IMR-90 (cell line): ENCODE data around the gene SLC39A3. TPM values are rescaled to one million over a fixed set of nuclear protein-coding genes. Genes with fewer than 3 reads are reported as not detected.

ENCODE experiments used
- ATAC-seq: fragments of 200-7000 bp; cut with Tn5 transposase; 2 replicates; pipeline ENCODE4 v1.9.1; 2020; ENCODE audit warnings: low read depth, mild to moderate bottlenecking, moderate library complexity
- BruUV-seq: library from RNA; stranded (reverse); fragments of 400-500 nt; replicated peaks from 2 replicates; lab custom pipeline; 2021; lab: Mats Ljungman, UMichigan
- CTCF ChIA-PET: fragments of 300-600 bp; formaldehyde crosslinking; extraction: SDS; loops from one replicate; lab custom pipeline; 2021; ENCODE audit warnings: antibody characterized with exemption; lab: Yijun Ruan, JAX
- POLR2A ChIA-PET: fragments of 300-600 bp; sonication (Branson Sonifier 250); formaldehyde crosslinking; loops from one replicate; lab custom pipeline; 2022; ENCODE audit warnings: antibody characterized with exemption; ENCODE audit not compliant: unreplicated experiment; lab: Charles Lee
- DNase-seq: peaks from one replicate; pipeline ENCODE4 v3.0.0; 2013
- H2AFZ ChIP-seq: replicated peaks from 2 replicates; pipeline ENCODE3; 2013; ENCODE audit warnings: low read length, mild to moderate bottlenecking; ENCODE audit not compliant: poor library complexity
- H2AK5ac ChIP-seq: 2 replicates; pipeline ENCODE4 v1.6.1; 2013; ENCODE audit warnings: low read depth, low read length, inconsistent platforms
- H2AK9ac ChIP-seq: replicated peaks from 2 replicates; pipeline ENCODE3; 2013; ENCODE audit warnings: mild to moderate bottlenecking, low read depth, low read length, moderate library complexity; ENCODE audit not compliant: poor library complexity
- H2BK120ac ChIP-seq: 2 replicates; pipeline ENCODE4 v1.6.1; 2013; ENCODE audit warnings: low read depth, low read length, inconsistent platforms
- H2BK15ac ChIP-seq: 3 replicates; pipeline ENCODE4 v1.6.1; 2013; ENCODE audit warnings: low read depth, low read length, inconsistent platforms
- H2BK20ac ChIP-seq: 2 replicates; pipeline ENCODE4 v1.6.1; 2013; ENCODE audit warnings: low read depth, mild to moderate bottlenecking, inconsistent platforms, low read length, moderate library complexity
- H2BK5ac ChIP-seq: 2 replicates; pipeline ENCODE4 v1.6.1; 2013; ENCODE audit warnings: mild to moderate bottlenecking, low read depth, low read length, inconsistent platforms; ENCODE audit not compliant: poor library complexity, severe bottlenecking
- H3K14ac ChIP-seq: replicated peaks from 2 replicates; pipeline ENCODE4 v1.6.1; 2013; ENCODE audit warnings: low read depth, low read length, inconsistent platforms
- H3K18ac ChIP-seq: 2 replicates; pipeline ENCODE4 v1.6.1; 2013; ENCODE audit warnings: low read depth, low read length, control low read depth
- H3K23ac ChIP-seq: 2 replicates; pipeline ENCODE4 v1.6.1; 2013; ENCODE audit warnings: low read depth, low read length, inconsistent platforms
- H3K27ac ChIP-seq: 2 replicates; pipeline ENCODE4 v1.5.1; 2013; ENCODE audit warnings: mild to moderate bottlenecking, control low read depth, low read length; ENCODE audit not compliant: insufficient read depth
- H3K27me3 ChIP-seq: 2 replicates; pipeline ENCODE4 v1.6.1; 2013; ENCODE audit warnings: low read length; ENCODE audit not compliant: control insufficient read depth, insufficient read depth
- H3K36me3 ChIP-seq: 2 replicates; pipeline ENCODE4 v1.6.1; 2013; ENCODE audit warnings: low read length, mixed read lengths; ENCODE audit not compliant: control insufficient read depth, insufficient read depth
- H3K4ac ChIP-seq: 2 replicates; pipeline ENCODE4 v1.6.1; 2013; ENCODE audit warnings: low read depth, low read length, inconsistent platforms
- H3K4me1 ChIP-seq: 2 replicates; pipeline ENCODE4 v1.6.1; 2013; ENCODE audit warnings: low read length, mixed read lengths; ENCODE audit not compliant: control insufficient read depth, insufficient read depth
- H3K4me2 ChIP-seq: 2 replicates; pipeline ENCODE4 v1.6.1; 2013; ENCODE audit warnings: low read depth, mild to moderate bottlenecking, control low read depth, low read length, moderate library complexity
- H3K4me3 ChIP-seq: 2 replicates; pipeline ENCODE4 v1.5.1; 2013; ENCODE audit warnings: low read depth, mild to moderate bottlenecking, control low read depth, low read length, moderate library complexity; ENCODE audit not compliant: insufficient read depth
- H3K56ac ChIP-seq: 2 replicates; pipeline ENCODE4 v1.6.1; 2013; ENCODE audit warnings: low read length, inconsistent platforms; ENCODE audit not compliant: insufficient read depth; ENCODE audit errors: extremely low read depth
- H3K79me1 ChIP-seq, 2 experiments: 2 replicates each; pipeline ENCODE4 v1.6.1; 2013; ENCODE audit warnings: low read length in 2 of 2, inconsistent platforms in 1 of 2, low read depth in 1 of 2
- H3K9ac ChIP-seq: 2 replicates; pipeline ENCODE4 v1.6.1; 2013; ENCODE audit warnings: low read depth, low read length, control low read depth
- H3K9me1 ChIP-seq: 2 replicates; pipeline ENCODE4 v1.6.1; 2013; ENCODE audit warnings: low read length, inconsistent platforms; ENCODE audit not compliant: insufficient read depth
- H3K9me3 ChIP-seq: 2 replicates; pipeline ENCODE4 v1.6.1; 2013; ENCODE audit warnings: low read length; ENCODE audit not compliant: control insufficient read depth, insufficient read depth
- H4K20me1 ChIP-seq: 2 replicates; pipeline ENCODE4 v1.6.1; 2013; ENCODE audit warnings: low read length, inconsistent platforms; ENCODE audit not compliant: insufficient read depth
- H4K5ac ChIP-seq: 2 replicates; pipeline ENCODE4 v1.6.1; 2013; ENCODE audit warnings: mild to moderate bottlenecking, low read depth, low read length, control low read depth
- H4K8ac ChIP-seq, 2 experiments: 2 replicates each; pipeline ENCODE4 v1.6.1; 2013; ENCODE audit warnings: low read depth in 2 of 2, low read length in 2 of 2, control low read depth in 1 of 2, inconsistent platforms in 1 of 2
- H4K91ac ChIP-seq: 2 replicates; pipeline ENCODE4 v1.6.1; 2013; ENCODE audit warnings: low read depth, low read length, inconsistent platforms; ENCODE audit not compliant: insufficient read depth
- BHLHE40 ChIP-seq: fragments of 150-350 bp; IDR thresholded peaks from 2 replicates; pipeline ENCODE4 v1.6.1; 2016; ENCODE audit warnings: mild to moderate bottlenecking, low read depth, low read length
- CEBPB ChIP-seq: IDR thresholded peaks from 2 replicates; pipeline ENCODE4 v1.6.1; 2012; ENCODE audit warnings: low read depth, low read length, improper control_type of control experiment
- MAFK ChIP-seq: IDR thresholded peaks from 2 replicates; pipeline ENCODE4 v1.6.1; 2012; ENCODE audit warnings: low read depth, low read length, improper control_type of control experiment
- MAZ ChIP-seq: IDR thresholded peaks from 2 replicates; pipeline ENCODE4 v1.6.1; 2012; ENCODE audit warnings: low read depth, mild to moderate bottlenecking, low read length, improper control_type of control experiment, moderate library complexity, borderline replicate concordance
- MXI1 ChIP-seq: IDR thresholded peaks from 2 replicates; pipeline ENCODE4 v1.6.1; 2012; ENCODE audit warnings: low read depth, mild to moderate bottlenecking, low read length, moderate library complexity, borderline replicate concordance
- NFE2L2 ChIP-seq: fragments of 150-350 bp; IDR thresholded peaks from 2 replicates; pipeline ENCODE4 v1.6.1; 2016; ENCODE audit warnings: low read depth, mild to moderate bottlenecking, low read length
- POLR2A ChIP-seq: IDR thresholded peaks from 2 replicates; pipeline ENCODE4 v1.6.1; 2012; ENCODE audit warnings: mild to moderate bottlenecking, low read depth, low read length
- RAD21 ChIP-seq: IDR thresholded peaks from 2 replicates; pipeline ENCODE4 v1.6.1; 2012; ENCODE audit warnings: low read length, improper control_type of control experiment
- RCOR1 ChIP-seq: IDR thresholded peaks from 2 replicates; pipeline ENCODE4 v1.6.1; 2012; ENCODE audit warnings: mild to moderate bottlenecking, low read length, improper control_type of control experiment; ENCODE audit not compliant: insufficient replicate concordance
- RFX5 ChIP-seq: IDR thresholded peaks from 2 replicates; pipeline ENCODE4 v1.8.0; 2012; ENCODE audit warnings: low read depth, mild to moderate bottlenecking, low read length, moderate library complexity
- WGBS, 2 experiments: methylation state at CpG; one replicate each; pipeline versions ENCODE4 v1.1.5 to v1.1.7; 2013; ENCODE audit warnings: missing lambda C conversion rate in 2 of 2; ENCODE audit not compliant: insufficient read length in 1 of 2; ENCODE audit errors: extremely low coverage in 2 of 2; 5-methylcytosine and 5-hydroxymethylcytosine counted together
- dilution Hi-C: fragments of 300-500 bp; cut with HindIII; formaldehyde crosslinking; loops from one replicate; pipeline ENCODE4 v1.14.3; 2018; ENCODE audit warnings: low sequenced_read_pairs; ENCODE audit not compliant: unreplicated experiment
- in situ Hi-C: fragments of 300-500 bp; cut with MboI; formaldehyde crosslinking; loops from 3 replicates; pipeline ENCODE4 v1.14.3; 2019; ENCODE audit warnings: low sequenced_read_pairs, inconsistent platforms, mixed read lengths
- intact Hi-C: fragments of 100-400 bp; cut with micrococcal nuclease; formaldehyde crosslinking; loops from 2 replicates; pipeline ENCODE4 v1.10.0; 2022
- polyA plus RNA-seq, 3 experiments: library from polyadenylated mRNA; depleted of rRNA; stranded (reverse); fragments of >200 nt; gene quantifications; 2 replicates each; pipeline ENCODE4 v1.2.3, GENCODE V29; 2012; ENCODE audit warnings: low replicate concordance in 1 of 3
- total RNA-seq: library from RNA; depleted of rRNA; stranded (reverse); fragments of >200 nt; gene quantifications from 2 replicates; pipeline ENCODE4 v1.2.3, GENCODE V29; 2012
- TF ChIP-seq, protein P1 (sequence below): fragments of 150-350 bp; IDR thresholded peaks from 2 replicates; pipeline ENCODE4 v1.6.1; 2017; ENCODE audit warnings: mild to moderate bottlenecking, antibody characterized with exemption, low read length, low read depth

Gene SLC39A3
- total and polyA plus RNA-seq, 2 of the 4 experiments (the other 2 are of a cell fraction) = 12.4 to 38.2 TPM

DNA sequence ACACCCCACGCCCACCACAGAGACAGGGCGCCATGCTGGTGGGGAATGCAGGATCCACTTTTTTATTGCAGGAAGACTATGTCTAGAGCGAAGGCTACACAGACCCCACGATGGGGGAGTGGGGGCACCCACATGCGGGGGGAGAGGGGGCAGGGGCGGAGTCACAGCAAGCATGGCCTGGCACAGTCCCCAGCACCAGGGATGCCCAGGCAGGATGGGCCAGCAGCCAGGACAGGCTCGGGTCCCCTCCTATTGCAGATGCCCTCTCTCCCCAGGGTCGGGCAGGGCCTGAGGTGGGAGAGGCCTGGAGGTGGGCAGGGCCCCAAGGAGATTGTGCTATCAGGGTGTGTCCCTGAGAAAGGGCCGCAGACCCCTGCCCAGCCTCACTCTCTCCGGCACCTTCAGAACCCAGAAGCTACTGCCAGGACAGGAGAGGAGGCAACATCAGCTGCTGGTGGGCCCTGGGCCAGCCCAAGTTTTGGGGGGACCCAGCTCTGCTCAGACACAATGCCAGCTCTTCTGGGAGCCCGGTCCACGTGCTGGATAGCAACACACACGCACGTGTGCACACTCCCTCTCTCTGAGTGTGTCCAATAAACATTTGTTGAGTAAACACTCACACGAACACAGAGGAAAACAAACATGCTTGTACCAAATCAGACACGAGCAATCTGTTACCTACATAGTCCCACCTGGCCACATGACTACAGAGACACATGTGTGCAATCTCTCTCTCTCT lies 25.1 kb downstream of the SLC39A3 start:
- no peak overlapping the region for H3K4ac ChIP-seq
- no peak overlapping the region for H3K18ac ChIP-seq
- intact Hi-C loops (no loop called here), in situ Hi-C loops (no loop called here), dilution Hi-C loops (no loop called here)
- H3K36me3 ChIP-seq = peaks cover 4% of the 10 kb centered on the region; the same call in 1 of the 2 replicates
- H3K27ac ChIP-seq = no peak overlapping the region
- H2BK20ac ChIP-seq = no peak overlapping the region
- DNase-seq = no peak
- H3K79me1 ChIP-seq = peaks cover 0 to 3% of the 10 kb centered on the region in 2 experiments; a peak in 2 of 4 replicates
- no peak overlapping the region for H2BK15ac ChIP-seq
- no peaks in the 10 kb centered on the region; the same call in none of the 2 replicates for H4K20me1 ChIP-seq
- H4K8ac ChIP-seq = no peak overlapping the region
- TF ChIP-seq MAFK (no peak), RFX5 (no peak), BHLHE40 (no peak), MAZ (no peak), RCOR1 (no peak), POLR2A (no peak), NFE2L2 (no peak), RAD21 (no peak), MXI1 (no peak), CEBPB (no peak)
- TF ChIP-seq, protein P1, sequence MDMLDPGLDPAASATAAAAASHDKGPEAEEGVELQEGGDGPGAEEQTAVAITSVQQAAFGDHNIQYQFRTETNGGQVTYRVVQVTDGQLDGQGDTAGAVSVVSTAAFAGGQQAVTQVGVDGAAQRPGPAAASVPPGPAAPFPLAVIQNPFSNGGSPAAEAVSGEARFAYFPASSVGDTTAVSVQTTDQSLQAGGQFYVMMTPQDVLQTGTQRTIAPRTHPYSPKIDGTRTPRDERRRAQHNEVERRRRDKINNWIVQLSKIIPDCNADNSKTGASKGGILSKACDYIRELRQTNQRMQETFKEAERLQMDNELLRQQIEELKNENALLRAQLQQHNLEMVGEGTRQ = no peak
- H2AFZ ChIP-seq = no peak overlapping the region
- no peak overlapping the region for H3K4me3 ChIP-seq
- no peak overlapping the region for H3K56ac ChIP-seq
- no peak overlapping the region for H4K5ac ChIP-seq
- ChIA-PET CTCF (no interaction called here), POLR2A (no interaction called here)
- no peak overlapping the region for H2AK9ac ChIP-seq
- no TSS peak for BruUV-seq
- peaks cover 9% of the 10 kb centered on the region for H3K9me3 ChIP-seq
- H4K91ac ChIP-seq = no peak overlapping the region
- H2BK5ac ChIP-seq = no peak overlapping the region
- no peak overlapping the region for H2BK120ac ChIP-seq
- no peak overlapping the region for H3K9ac ChIP-seq
- 74% methylated on average over 6 of the region's 16 CpGs; no CpG with 5 or more reads in 1 of the 2 experiments for WGBS, 2 experiments
- H3K4me2 ChIP-seq = no peak overlapping the region
- H3K27me3 ChIP-seq = no peaks in the 10 kb centered on the region; the same call in 1 of the 2 replicates
- H3K23ac ChIP-seq = no peak overlapping the region
- H3K9me1 ChIP-seq = peaks cover 12% of the 10 kb centered on the region; the same call in 1 of the 2 replicates
- no peak overlapping the region for H2AK5ac ChIP-seq
- peaks cover 7% of the 10 kb centered on the region for H3K4me1 ChIP-seq
- no peak overlapping the region for H3K14ac ChIP-seq
- ATAC-seq = no peak
